Thoracic aorta (tissue), 2 donors: Measurements from ENCODE around the gene SLC5A3. TPM values are rescaled to one million over a fixed set of nuclear protein-coding genes. Genes with fewer than 3 reads are reported as not detected.
A peak's percentile ranks its signal among the peaks of the same experiment; 100 is the strongest.

Experiments
- ATAC-seq: fragments of 150-250 bp; one replicate; pipeline ENCODE4 v1.8.0; 2017; ENCODE audit warnings: low read depth; ENCODE audit not compliant: insufficient number of reproducible peaks, low FRiP score
- DNase-seq: peaks from one replicate; pipeline ENCODE4 v3.0.0-alpha.2; 2020; ENCODE audit warnings: low spot score
- H3K27ac ChIP-seq, 2 donors: fragments of 200-600 bp; sonication (generic); 1 replicate in 1 of 2; 2 replicates in 1 of 2; pipeline ENCODE4 v1.5.1; 2016; ENCODE audit warnings: mild to moderate bottlenecking in 2 of 2, moderate library complexity in 2 of 2
- H3K27me3 ChIP-seq: fragments of 200-600 bp; sonication (generic); replicated peaks from 2 replicates; pipeline ENCODE4 v1.6.0; 2016; ENCODE audit warnings: mild to moderate bottlenecking; ENCODE audit not compliant: insufficient read depth
- H3K36me3 ChIP-seq: fragments of 200-600 bp; sonication (generic); one replicate; pipeline ENCODE4 v1.5.1; 2016
- H3K4me1 ChIP-seq, 2 donors: fragments of 200-600 bp; sonication (generic); 1 replicate in 1 of 2; 2 replicates in 1 of 2; pipeline versions ENCODE4 v1.5.1 to v1.6.0; 2016; ENCODE audit warnings: low read depth in 2 of 2, mild to moderate bottlenecking in 1 of 2; ENCODE audit not compliant: control insufficient read depth in 1 of 2
- H3K4me3 ChIP-seq: fragments of 200-600 bp; sonication (generic); 2 replicates; pipeline ENCODE4 v1.5.1; 2016; ENCODE audit warnings: mild to moderate bottlenecking
- H3K9me3 ChIP-seq: fragments of 200-600 bp; sonication (generic); 2 replicates; pipeline ENCODE4 v1.5.1; 2016
- CTCF ChIP-seq: fragments of 200-600 bp; sonication (generic); IDR thresholded peaks from one replicate; pipeline ENCODE4 v1.5.1; 2019; ENCODE audit warnings: antibody characterized with exemption
- total RNA-seq, 2 donors: library from RNA; depleted of rRNA; stranded (reverse); fragments of >200 nt; gene quantifications; one replicate each; pipeline versions ENCODE4 v1.1.0 to v1.2.3, GENCODE V29; 2016

SLC5A3 gene
- total RNA-seq, 2 donors from 2014 or later: 35.2 to 37.2 TPM

- ATAC-seq (no peak), DNase-seq (no peak)
- H3K36me3 ChIP-seq: no peaks in the 10 kb centered on the region
- no peak overlapping the region for H3K27ac ChIP-seq
- H3K4me3 ChIP-seq: no peak overlapping the region
- H3K9me3 ChIP-seq: no peaks in the 10 kb centered on the region
- H3K27me3 ChIP-seq: no peaks in the 10 kb centered on the region
- no peak for TF ChIP-seq CTCF
- H3K4me1 ChIP-seq: peaks cover 7 to 14% of the 10 kb centered on the region in 2 donors
Measured at GRCh38 chr21:34037009-34037795, 36.2 kb upstream of the SLC5A3 start.

GRCh38 chr21:34039678-34040382, 33.5 kb upstream of the SLC5A3 start:
- Histone ChIP-seq H3K27ac (peak overlapping the region; percentile 58 to 63), H3K9me3 (no peaks in the 10 kb centered on the region), H3K4me1 (peaks cover 7 to 14% of the 10 kb centered on the region in 2 donors), H3K4me3 (peak overlapping the region; percentile 27), H3K27me3 (no peaks in the 10 kb centered on the region), H3K36me3 (no peaks in the 10 kb centered on the region)
- ATAC-seq (peak; percentile 63), DNase-seq (no peak)
- peak; percentile 53 for TF ChIP-seq CTCF

GRCh38 chr21:34042735-34043134, 30.6 kb upstream of the SLC5A3 start:
- no peak overlapping the region for H3K27ac ChIP-seq
- H3K27me3 ChIP-seq: no peaks in the 10 kb centered on the region
- TF ChIP-seq CTCF: no peak
- H3K4me1 ChIP-seq: peaks cover 7 to 14% of the 10 kb centered on the region in 2 donors
- H3K36me3 ChIP-seq: no peaks in the 10 kb centered on the region
- no peak for DNase-seq
- ATAC-seq: no peak
- H3K4me3 ChIP-seq: no peak overlapping the region
- H3K9me3 ChIP-seq: no peaks in the 10 kb centered on the region

- no peak for DNase-seq
- TF ChIP-seq CTCF: no peak
- Histone ChIP-seq H3K27me3 (no peaks in the 10 kb centered on the region), H3K27ac (no peak overlapping the region), H3K4me1 (peaks cover 7 to 14% of the 10 kb centered on the region in 2 donors), H3K4me3 (no peak overlapping the region), H3K9me3 (no peaks in the 10 kb centered on the region), H3K36me3 (no peaks in the 10 kb centered on the region)
- no peak for ATAC-seq
Measured at GRCh38 chr21:34043333-34043732, 30.0 kb upstream of the SLC5A3 start.

GRCh38 chr21:34046917-34047316, 26.5 kb upstream of the SLC5A3 start:
- no peak for TF ChIP-seq CTCF
- H3K27ac ChIP-seq: no peak overlapping the region
- H3K4me3 ChIP-seq: no peak overlapping the region
- H3K4me1 ChIP-seq: no peaks in the 10 kb centered on the region
- H3K36me3 ChIP-seq: no peaks in the 10 kb centered on the region
- no peak for DNase-seq
- no peaks in the 10 kb centered on the region for H3K9me3 ChIP-seq
- no peaks in the 10 kb centered on the region for H3K27me3 ChIP-seq
- ATAC-seq: no peak
